ENCODE data around the gene HIF3A.
A peak's percentile ranks its signal among the peaks of the same experiment; 100 is the strongest.
"Not testable (repeated sequence)": the region's sequence is repeated elsewhere in the genome, so short reads cannot be mapped to it uniquely, and the experiment has no call there.

HIF3A gene

DNA sequence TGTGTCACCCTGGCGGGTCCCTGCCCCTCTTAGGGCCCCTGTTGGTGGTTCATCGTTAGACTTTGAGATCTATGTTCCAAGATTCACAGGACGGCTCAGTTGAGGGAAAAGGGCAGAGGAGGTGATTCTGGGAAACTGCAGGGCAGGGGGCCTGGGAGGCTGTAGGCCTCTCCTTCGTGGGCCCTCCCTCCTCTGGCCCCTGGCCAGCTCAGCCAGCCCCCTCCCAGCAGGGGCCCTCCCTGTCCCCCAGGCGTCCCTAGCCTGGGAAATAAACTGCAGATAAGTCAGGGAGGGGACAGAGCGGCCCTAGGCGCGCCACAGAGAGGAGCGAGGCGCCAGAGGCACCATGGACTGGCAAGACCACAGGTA, 6.5 kb downstream of the HIF3A start:
- H3K4me1 ChIP-seq (ENCODE audit: insufficient read depth, low read length), result peaks cover 20% of the 10 kb centered on the region
- H3K9ac ChIP-seq (ENCODE audit: low read depth, low read length), result peak overlapping the region; percentile 45
- peaks cover 6% of the 10 kb centered on the region; the same call in 1 of the 2 replicates for H3K36me3 ChIP-seq (ENCODE audit: insufficient read depth, low read length)
- H3K9me3 ChIP-seq (ENCODE audit: control insufficient read depth, insufficient read depth, low read length), result peaks cover 6% of the 10 kb centered on the region

DNA sequence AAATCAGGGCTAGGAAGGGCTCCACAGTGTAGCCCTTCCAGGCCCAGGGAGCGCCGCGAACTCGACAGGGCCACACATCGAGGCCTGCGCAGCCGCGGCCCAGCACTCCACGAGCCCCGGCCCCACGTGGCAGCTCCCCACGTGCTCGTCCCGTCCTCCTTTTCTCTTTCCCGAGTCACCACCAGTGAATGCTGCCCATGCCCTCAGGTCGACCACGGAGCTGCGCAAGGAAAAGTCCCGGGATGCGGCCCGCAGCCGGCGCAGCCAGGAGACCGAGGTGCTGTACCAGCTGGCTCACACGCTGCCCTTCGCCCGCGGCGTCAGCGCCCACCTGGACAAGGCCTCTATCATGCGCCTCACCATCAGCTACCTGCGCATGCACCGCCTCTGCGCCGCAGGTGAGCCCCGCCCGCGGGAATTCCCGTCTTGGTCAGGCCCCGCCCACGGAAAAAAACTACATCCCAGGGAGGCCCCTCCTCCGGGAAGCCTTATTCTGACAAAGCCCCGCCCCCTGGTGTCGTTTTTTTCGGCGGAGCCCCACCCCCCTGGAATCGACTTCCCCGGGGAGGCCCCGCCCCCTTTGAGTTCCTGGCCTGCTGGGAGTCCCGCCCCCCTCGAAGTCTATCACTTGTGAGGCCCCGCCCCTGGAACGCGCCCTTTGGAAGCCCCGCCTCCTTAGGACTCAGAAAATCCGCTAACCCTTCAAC, 7.0 kb downstream of the HIF3A start:
- Histone ChIP-seq H3K9ac (ENCODE audit: low read depth, low read length) (peak overlapping the region; percentile 45; the same call in 1 of the 2 replicates), H3K4me1 (ENCODE audit: insufficient read depth, low read length) (peaks cover 20% of the 10 kb centered on the region), H3K36me3 (ENCODE audit: insufficient read depth, low read length) (peaks cover 6% of the 10 kb centered on the region; the same call in 1 of the 2 replicates)

DNA sequence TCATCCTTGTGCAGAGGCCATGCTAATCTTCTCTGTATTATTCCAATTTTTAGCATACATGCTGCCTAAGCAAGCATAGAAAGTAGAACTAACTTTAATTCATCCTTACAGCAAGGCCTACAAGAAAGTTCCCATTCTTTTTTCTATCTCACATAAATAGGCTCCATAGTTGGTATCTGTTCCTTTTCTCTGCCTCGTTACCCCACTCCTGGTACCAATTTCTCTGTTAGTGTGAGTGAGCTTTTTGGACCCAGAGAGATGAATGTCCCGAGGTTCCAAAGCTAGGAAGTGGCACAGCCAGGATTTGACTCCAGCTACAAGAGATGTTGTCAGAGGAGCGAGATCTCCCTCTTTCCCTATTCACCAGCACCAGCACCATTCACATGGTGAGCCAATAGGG, 9.7 kb downstream of the HIF3A start:
- Histone ChIP-seq H3K4me1 (ENCODE audit: insufficient read depth, low read length) (peaks cover 7% of the 10 kb centered on the region), H3K9ac (ENCODE audit: low read depth, low read length) (no peak overlapping the region), H3K36me3 (ENCODE audit: insufficient read depth, low read length) (peaks cover 6% of the 10 kb centered on the region; the same call in 1 of the 2 replicates), H3K9me3 (ENCODE audit: control insufficient read depth, insufficient read depth, low read length) (peaks cover 6% of the 10 kb centered on the region)

More for the DNA sequence above, 7.0 kb downstream of the HIF3A start:
- H3K9me3 ChIP-seq (ENCODE audit: control insufficient read depth, insufficient read depth, low read length), result peaks cover 6% of the 10 kb centered on the region

DNA sequence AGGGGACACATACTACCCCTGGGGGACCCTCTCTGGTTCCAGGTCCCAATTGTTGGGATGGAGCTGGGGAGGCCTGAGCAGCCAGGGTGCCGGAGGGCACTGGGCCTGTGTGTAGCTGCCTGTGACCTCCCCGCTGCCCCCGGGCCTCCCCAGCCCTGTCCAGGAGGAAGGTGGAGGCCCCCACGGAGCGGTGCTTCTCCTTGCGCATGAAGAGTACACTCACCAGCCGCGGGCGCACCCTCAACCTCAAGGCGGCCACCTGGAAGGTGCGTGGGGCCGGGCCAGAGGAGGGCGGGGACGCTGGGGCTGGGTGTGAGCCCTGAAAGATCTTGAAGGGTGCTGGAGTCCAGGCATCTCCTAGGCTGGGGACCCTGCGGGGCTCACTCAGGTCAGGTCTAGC, 11.7 kb downstream of the HIF3A start:
- Histone ChIP-seq H3K36me3 (ENCODE audit: insufficient read depth, low read length) (peaks cover 6% of the 10 kb centered on the region; the same call in 1 of the 2 replicates), H3K4me1 (ENCODE audit: insufficient read depth, low read length) (no peaks in the 10 kb centered on the region), H3K9ac (ENCODE audit: low read depth, low read length) (no peak overlapping the region), H3K9me3 (ENCODE audit: control insufficient read depth, insufficient read depth, low read length) (peaks cover 6% of the 10 kb centered on the region)

DNA sequence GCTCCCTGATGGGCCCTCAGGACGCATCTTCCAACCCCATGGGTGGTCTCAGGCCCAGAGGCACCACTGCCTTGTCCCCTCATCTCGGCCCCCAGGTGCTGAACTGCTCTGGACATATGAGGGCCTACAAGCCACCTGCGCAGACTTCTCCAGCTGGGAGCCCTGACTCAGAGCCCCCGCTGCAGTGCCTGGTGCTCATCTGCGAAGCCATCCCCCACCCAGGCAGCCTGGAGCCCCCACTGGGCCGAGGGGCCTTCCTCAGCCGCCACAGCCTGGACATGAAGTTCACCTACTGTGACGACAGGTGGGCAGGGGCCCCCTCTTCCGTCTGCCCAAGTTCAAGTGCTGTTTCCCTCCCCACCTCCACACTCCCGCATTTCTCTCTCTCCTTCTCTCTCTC, 12.2 kb downstream of the HIF3A start:
- H3K9ac ChIP-seq (ENCODE audit: low read depth, low read length), result no peak overlapping the region
- H3K36me3 ChIP-seq (ENCODE audit: insufficient read depth, low read length), result peaks cover 6% of the 10 kb centered on the region; the same call in 1 of the 2 replicates
- H3K4me1 ChIP-seq (ENCODE audit: insufficient read depth, low read length), result no peaks in the 10 kb centered on the region
- H3K9me3 ChIP-seq (ENCODE audit: control insufficient read depth, insufficient read depth, low read length), result peaks cover 6% of the 10 kb centered on the region

DNA sequence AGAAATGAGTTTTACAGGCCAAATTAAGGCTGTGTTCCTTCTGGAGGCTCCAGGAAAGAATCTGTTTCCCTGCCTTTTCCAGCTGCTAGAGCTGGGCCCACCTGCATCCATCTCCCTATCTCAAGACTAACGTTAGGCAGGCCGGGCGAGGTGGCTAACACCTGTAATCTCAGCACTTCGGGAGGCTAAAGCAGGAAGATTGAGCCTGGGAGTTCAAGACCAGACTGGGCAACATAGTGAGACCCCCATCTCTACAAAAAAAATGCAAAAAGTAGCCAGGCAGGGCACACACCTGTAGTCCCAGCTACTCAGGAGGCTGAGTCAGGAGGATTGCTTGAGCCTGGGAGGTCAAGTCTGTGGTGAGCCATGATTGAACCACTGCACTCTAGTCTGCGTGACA, 14.6 kb downstream of the HIF3A start:
- Histone ChIP-seq H3K9ac (ENCODE audit: low read depth, low read length) (no peak overlapping the region), H3K9me3 (ENCODE audit: control insufficient read depth, insufficient read depth, low read length) (peaks cover 3% of the 10 kb centered on the region; the same call in 1 of the 2 replicates), H3K4me1 (ENCODE audit: insufficient read depth, low read length) (no peaks in the 10 kb centered on the region), H3K36me3 (ENCODE audit: insufficient read depth, low read length) (no peaks in the 10 kb centered on the region; the same call in 1 of the 2 replicates)

DNA sequence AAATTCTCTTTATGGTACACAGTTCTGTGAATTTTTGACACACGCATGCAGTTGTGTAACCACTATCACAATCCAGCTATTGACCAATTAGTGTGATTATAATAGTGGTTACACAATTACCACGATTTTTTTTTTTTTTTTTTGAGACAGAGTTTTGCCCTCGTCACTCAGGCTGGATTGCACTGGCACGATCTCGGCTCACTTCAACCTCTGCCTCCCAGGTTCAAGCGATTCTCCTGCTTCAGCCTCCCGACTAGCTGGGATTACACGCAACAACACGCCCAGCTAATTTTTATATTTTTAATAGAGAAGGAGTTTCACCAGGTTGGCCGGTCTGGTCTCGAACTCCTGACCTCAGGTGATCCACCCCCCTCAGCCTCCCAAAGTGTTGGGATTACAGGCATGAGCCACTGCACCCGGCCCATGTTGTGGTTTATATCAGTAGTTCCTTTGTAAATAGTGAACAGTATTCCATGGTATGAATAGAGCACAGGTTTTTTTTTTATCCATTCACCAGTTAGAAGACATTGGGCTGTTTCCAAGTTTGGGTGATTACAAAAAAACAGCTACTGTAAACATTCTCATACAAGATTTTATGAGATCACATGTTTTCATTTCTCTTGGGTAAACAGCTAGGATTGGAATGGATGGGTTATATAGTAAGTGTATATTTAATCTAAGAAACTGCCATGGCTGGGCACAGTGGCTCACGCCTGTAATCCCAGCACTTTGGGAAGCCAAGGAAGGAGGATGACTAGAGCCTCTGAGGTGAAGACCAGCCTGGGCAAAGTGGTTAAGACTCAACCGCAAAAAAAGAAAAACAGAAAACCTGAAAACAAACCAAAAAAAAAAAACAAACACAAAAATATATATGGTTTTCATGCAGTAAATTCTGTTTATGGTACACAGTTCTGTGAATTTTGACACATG, 17.0 kb downstream of the HIF3A start:
- not testable (repeated sequence) for H3K4me1 ChIP-seq (ENCODE audit: insufficient read depth, low read length); H3K9me3 ChIP-seq (ENCODE audit: control insufficient read depth, insufficient read depth, low read length); H3K9ac ChIP-seq (ENCODE audit: low read depth, low read length); H3K36me3 ChIP-seq (ENCODE audit: insufficient read depth, low read length)

DNA sequence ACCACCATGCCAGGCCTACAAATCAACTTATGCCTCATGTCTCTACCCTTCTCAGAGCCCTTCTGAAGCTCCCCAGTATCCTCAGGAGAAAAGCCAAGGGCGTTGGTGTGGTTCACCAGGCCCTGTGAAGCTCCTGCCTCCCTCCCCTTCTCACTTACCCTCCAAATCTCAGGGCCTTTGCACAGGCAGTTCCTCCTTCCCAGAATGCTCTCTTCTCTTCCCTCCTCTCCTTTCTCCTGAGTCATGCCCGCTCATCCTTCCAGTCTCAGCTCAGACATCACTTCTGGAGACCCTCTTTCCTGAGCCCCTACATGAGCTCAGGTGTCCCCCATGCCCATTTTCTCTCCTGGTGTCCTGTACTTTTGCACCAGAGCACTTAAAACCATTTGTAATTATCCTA, 20.5 kb downstream of the HIF3A start:
- Histone ChIP-seq H3K9me3 (ENCODE audit: control insufficient read depth, insufficient read depth, low read length) (no peaks in the 10 kb centered on the region), H3K36me3 (ENCODE audit: insufficient read depth, low read length) (no peaks in the 10 kb centered on the region; the same call in 1 of the 2 replicates), H3K4me1 (ENCODE audit: insufficient read depth, low read length) (no peaks in the 10 kb centered on the region), H3K9ac (ENCODE audit: low read depth, low read length) (no peak overlapping the region)

DNA sequence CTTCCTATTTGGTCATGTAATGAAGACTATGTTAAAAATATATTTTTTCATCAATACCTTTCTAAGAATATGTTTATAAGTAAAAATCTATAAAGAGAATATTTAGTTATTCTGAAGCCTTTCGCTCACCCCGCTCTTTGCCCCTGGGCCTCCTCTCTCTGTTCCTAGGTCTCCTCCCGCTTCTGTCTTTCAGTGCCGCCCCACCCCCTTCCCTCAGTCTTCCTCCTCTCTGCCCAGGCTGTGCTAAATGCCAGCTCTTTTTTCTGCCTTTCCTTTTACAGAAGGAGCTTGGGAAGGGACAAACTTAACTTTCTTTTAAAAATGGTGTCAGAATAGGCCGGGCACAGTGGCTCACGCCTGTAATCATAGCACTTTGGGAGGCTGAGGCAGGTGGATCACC, 22.8 kb downstream of the HIF3A start:
- no peaks in the 10 kb centered on the region for H3K4me1 ChIP-seq (ENCODE audit: insufficient read depth, low read length)
- H3K9me3 ChIP-seq (ENCODE audit: control insufficient read depth, insufficient read depth, low read length), result peaks cover 3% of the 10 kb centered on the region; the same call in 1 of the 2 replicates
- H3K9ac ChIP-seq (ENCODE audit: low read depth, low read length), result no peak overlapping the region
- H3K36me3 ChIP-seq (ENCODE audit: insufficient read depth, low read length), result no peaks in the 10 kb centered on the region; the same call in 1 of the 2 replicates

DNA sequence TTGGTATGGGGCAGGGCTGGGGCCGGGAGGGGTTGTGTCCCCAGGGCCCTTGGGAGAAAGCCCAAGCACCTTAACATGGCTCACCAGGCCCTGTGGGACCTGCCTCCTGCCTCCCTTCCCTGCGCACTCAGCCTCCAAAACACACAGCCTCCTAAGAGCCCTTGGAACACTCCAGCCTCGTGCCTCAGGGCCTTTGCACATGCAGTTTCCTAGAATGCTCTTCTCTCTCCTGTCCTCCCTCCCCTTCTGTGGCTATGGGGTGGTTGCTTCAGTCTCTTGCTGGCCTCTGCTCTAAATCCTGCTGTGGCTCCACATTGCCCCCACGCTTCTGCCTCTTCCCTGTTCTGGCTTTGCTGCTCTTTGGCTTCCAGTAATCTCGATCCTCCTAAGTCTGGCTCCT, 23.7 kb downstream of the HIF3A start:
- no peaks in the 10 kb centered on the region for H3K4me1 ChIP-seq (ENCODE audit: insufficient read depth, low read length)
- H3K9me3 ChIP-seq (ENCODE audit: control insufficient read depth, insufficient read depth, low read length), result peaks cover 3% of the 10 kb centered on the region
- no peaks in the 10 kb centered on the region; the same call in 1 of the 2 replicates for H3K36me3 ChIP-seq (ENCODE audit: insufficient read depth, low read length)
- H3K9ac ChIP-seq (ENCODE audit: low read depth, low read length), result no peak overlapping the region

DNA sequence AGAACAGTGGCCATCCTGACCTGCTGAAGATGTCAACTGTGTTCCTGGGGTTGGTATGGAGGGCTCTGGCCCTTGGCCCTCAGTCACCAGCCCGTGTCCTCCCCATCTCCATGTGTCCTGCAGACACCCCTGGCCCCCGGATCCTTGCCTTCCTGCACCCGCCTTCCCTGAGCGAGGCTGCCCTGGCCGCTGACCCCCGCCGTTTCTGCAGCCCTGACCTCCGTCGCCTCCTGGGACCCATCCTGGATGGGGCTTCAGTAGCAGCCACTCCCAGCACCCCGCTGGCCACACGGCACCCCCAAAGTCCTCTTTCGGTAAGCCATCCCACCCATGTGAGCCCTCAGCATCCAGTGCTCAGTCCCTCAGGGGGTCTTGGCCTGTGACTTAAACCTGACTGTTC, 24.8 kb downstream of the HIF3A start:
- peaks cover 7% of the 10 kb centered on the region for H3K9me3 ChIP-seq (ENCODE audit: control insufficient read depth, insufficient read depth, low read length)
- peaks cover 7% of the 10 kb centered on the region for H3K36me3 ChIP-seq (ENCODE audit: insufficient read depth, low read length)
- H3K9ac ChIP-seq (ENCODE audit: low read depth, low read length), result no peak overlapping the region
- no peaks in the 10 kb centered on the region for H3K4me1 ChIP-seq (ENCODE audit: insufficient read depth, low read length)

DNA sequence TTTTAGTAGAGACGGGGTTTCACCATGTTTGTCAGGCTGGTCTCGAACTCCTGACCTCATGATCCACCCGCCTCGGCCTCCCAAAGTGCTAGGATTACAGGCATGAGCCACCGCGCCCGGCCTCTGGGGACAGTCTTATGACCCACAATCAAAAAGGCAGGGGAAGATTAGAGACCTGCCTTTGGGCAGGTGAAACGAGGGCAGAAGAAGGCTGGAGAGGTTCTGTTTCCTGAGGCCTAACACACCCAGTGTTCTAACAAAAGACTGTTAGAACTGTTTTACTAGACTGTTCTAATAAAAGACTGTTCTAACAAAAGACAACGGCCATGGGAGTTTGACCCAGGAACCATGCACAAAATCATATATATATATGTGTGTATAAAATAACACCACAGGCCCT, 26.4 kb downstream of the HIF3A start:
- H3K9me3 ChIP-seq (ENCODE audit: control insufficient read depth, insufficient read depth, low read length), result peaks cover 16% of the 10 kb centered on the region
- H3K4me1 ChIP-seq (ENCODE audit: insufficient read depth, low read length); H3K36me3 ChIP-seq (ENCODE audit: insufficient read depth, low read length); H3K9ac ChIP-seq (ENCODE audit: low read depth, low read length): not testable (repeated sequence)

DNA sequence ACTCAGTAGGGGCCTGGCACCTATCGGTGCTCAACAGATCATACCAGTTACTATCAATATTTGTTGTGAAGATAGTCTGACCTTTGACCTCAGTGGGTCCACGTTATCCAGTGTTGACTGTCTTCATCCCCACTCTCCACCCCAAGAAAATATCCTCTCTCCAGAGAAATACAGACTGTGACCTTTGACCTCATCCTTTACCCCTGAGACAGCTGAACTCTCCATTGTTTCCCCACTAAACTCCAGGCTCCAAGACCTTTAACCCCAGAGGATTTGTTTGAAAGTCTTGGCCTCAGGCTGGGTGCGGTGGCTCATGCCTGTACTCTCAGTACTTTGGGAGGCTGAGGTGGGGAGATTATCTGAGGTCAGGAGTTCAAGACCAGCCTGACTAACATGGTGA, 27.4 kb downstream of the HIF3A start:
- Histone ChIP-seq H3K9me3 (ENCODE audit: control insufficient read depth, insufficient read depth, low read length) (peaks cover 19% of the 10 kb centered on the region), H3K9ac (ENCODE audit: low read depth, low read length) (no peak overlapping the region), H3K36me3 (ENCODE audit: insufficient read depth, low read length) (peaks cover 9% of the 10 kb centered on the region)

DNA sequence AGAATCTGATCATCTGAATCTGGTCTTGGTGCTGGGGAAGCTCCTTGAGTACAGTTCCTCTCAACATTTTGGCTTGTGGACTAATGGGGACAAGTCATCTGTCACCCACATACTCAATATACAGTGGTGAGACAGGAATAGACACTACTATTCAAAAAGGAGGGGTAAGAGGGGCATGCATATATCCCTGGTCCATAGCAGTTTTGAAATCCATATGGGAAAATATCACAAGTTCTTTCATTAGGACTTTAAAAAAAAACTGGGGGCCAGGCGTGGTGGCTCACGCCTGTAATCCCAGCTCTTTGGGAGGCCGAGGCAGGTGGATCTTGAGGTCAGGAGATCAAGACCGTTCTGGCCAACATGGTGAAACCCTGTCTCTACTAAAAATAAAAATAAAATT, 29.8 kb downstream of the HIF3A start:
- Histone ChIP-seq H3K36me3 (ENCODE audit: insufficient read depth, low read length) (peaks cover 9% of the 10 kb centered on the region), H3K9me3 (ENCODE audit: control insufficient read depth, insufficient read depth, low read length) (peaks cover 19% of the 10 kb centered on the region), H3K9ac (ENCODE audit: low read depth, low read length) (no peak overlapping the region), H3K4me1 (ENCODE audit: insufficient read depth, low read length) (no peaks in the 10 kb centered on the region)

More for the DNA sequence above, 27.4 kb downstream of the HIF3A start:
- H3K4me1 ChIP-seq (ENCODE audit: insufficient read depth, low read length), result no peaks in the 10 kb centered on the region

Data from ES-I3 (cell line).